ENCODE results near the gene ZNF248.
A peak's percentile ranks its signal among the peaks of the same experiment; 100 is the strongest.

Gene ZNF248

DNA sequence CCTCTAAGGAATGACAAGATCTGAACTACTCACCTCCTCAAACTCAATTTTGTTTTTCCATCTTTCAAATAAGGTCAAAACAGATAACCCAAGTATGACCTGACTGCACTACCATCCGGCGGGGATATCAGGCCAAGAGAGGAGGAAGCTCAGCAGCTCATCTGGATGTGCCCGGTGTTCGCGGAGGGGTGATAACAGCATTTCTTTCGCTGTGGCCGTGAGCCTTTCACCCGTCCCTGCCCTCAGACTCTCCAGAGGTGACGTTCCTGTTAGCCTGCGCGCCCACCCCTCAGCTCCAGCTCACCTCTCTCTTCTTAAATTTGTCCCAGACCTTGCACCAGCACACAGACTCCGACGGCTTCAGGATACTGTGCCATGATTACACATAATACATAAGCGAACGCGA lies 526 bp downstream of the ZNF248 start:
- H3K27me3 Mint-ChIP-seq = no peaks in the 10 kb centered on the region
- H3K9me3 Mint-ChIP-seq = no peaks in the 10 kb centered on the region
- peak overlapping the region; percentile 92 for H3K27ac Mint-ChIP-seq
- H3K36me3 Mint-ChIP-seq (ENCODE audit: low read depth) = peaks cover 33% of the 10 kb centered on the region
- H3K4me1 Mint-ChIP-seq (ENCODE audit: low read depth) = peaks cover 42% of the 10 kb centered on the region
- peak overlapping the region; percentile 94 for H3K4me3 Mint-ChIP-seq

DNA sequence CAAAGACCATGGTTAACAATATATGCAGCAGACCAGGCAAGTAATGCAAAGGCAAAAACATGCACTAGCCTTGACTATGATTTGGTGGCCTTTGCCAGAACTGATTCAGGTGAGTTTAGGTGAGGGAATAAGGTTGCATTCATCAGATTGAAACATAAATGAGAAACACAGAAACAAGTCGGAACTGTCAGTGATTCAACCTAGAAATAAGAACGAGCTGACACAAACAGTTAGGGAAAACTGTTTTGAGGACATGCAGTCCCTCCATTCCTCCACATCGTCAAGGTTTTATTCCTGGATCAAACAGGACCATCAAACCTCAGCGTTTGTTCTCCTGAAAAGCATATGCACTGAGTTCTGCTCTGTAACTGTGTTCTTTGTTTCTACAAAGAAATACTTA lies 1.8 kb downstream of the ZNF248 start:
- Mint-ChIP-seq H3K4me3 (peak overlapping the region; percentile 61), H3K4me1 (ENCODE audit: low read depth) (peaks cover 42% of the 10 kb centered on the region), H3K27me3 (no peaks in the 10 kb centered on the region), H3K27ac (no peak overlapping the region), H3K36me3 (ENCODE audit: low read depth) (peaks cover 39% of the 10 kb centered on the region), H3K9me3 (no peaks in the 10 kb centered on the region)

DNA sequence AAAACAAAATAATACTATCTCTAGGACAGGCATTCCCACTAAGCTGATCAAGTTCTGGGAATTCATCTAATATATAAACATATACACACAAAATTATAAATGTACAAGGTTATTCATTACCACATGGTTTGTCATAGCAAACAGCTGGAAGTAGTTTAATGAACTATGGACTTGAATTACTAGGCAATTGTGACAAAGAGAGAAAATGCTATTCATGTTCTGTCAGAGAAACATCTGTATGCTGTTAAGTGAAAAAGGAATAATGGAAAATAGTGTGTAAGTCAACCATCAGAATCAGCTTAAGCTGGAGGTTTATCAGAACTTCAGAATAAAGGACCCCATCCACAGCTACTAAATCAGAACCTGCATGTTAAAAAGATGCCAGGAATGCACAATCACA lies 2.8 kb downstream of the ZNF248 start:
- Mint-ChIP-seq H3K4me3 (no peak overlapping the region), H3K36me3 (ENCODE audit: low read depth) (peaks cover 39% of the 10 kb centered on the region), H3K27me3 (no peaks in the 10 kb centered on the region), H3K27ac (no peak overlapping the region), H3K4me1 (ENCODE audit: low read depth) (peaks cover 42% of the 10 kb centered on the region), H3K9me3 (no peaks in the 10 kb centered on the region)

DNA sequence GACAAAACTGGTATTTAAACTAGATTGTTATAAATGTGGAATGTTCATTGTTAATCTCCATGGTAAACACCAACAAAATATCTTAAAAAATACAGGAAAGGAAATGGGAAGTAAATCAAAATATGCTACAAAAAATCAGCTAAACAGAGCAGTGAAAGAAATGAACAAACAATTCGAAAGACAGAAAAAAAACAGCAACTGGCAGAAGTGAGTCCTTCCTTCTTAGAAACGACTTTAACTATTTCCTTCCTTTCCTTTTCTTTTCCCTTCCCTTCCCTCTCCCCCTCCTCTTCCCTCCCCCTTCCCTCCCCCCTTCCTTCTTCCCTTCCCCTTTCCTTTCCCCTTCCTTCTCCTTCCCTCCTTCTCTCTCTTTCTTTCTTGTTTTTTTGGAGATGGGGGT lies 12.8 kb downstream of the ZNF248 start:
- no peaks in the 10 kb centered on the region for H3K27me3 Mint-ChIP-seq
- no peaks in the 10 kb centered on the region for H3K4me1 Mint-ChIP-seq (ENCODE audit: low read depth)
- peaks cover 75% of the 10 kb centered on the region for H3K36me3 Mint-ChIP-seq (ENCODE audit: low read depth)
- peaks cover 18% of the 10 kb centered on the region for H3K9me3 Mint-ChIP-seq
- H3K27ac Mint-ChIP-seq = no peak overlapping the region
- no peak overlapping the region for H3K4me3 Mint-ChIP-seq

DNA sequence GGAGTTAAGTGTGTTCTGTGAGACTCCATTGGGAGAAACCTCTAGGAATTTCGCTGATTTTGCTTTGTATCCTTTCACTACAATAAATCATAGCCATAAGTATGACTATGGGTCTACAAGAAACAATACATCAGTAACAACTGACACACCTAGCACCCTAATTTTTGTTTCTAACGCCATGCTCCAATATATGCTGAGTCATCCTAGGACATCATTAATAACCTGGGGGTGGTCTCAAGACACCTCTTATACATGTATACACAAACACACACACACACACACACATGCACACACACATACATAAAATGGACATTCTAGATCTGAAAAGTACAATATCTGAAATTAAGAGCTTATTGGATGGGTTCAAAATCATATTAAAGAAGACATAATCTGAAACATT lies 18.2 kb downstream of the ZNF248 start:
- Mint-ChIP-seq H3K36me3 (ENCODE audit: low read depth) (peaks cover 98% of the 10 kb centered on the region), H3K27me3 (no peaks in the 10 kb centered on the region), H3K4me3 (no peak overlapping the region), H3K4me1 (ENCODE audit: low read depth) (no peaks in the 10 kb centered on the region), H3K9me3 (peaks cover 48% of the 10 kb centered on the region), H3K27ac (no peak overlapping the region)

DNA sequence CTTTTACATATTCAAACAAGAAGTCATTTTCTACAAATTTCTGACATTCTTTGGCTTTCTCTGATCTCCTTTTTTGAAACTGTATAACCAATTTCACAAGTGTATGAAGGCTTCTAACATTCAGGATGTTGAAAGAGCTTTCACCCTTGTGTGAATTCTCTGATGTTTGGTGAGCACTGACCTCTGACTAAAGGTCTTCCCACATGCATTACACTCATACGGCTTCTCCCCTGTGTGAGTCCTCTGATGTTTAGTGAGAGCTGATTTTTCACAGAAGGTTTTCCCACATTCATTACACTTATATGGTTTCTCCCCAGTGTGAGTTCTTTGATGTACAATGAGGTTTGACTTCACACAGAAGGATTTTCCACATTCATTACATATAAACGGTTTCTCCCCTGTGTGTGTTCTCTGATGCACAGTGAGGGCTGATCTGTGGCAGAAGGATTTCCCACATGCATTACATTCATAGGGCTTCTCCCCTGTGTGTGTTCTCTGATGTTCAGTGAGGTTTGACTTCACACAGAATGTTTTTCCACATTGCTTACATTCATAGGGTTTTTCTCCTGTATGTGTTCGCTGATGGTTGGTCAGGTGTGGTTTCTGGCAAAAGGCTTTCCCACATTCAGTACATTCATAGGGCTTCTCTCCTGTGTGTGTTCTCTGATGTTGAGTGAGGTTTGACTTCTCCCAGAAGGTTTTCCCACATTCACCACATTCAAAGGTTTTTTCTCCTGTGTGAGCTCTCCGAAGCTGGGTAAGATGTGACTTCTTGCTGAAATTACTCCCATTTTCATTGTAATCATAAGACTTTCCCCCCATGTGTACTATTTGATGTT lies 25.7 kb downstream of the ZNF248 start:
- Mint-ChIP-seq H3K36me3 (ENCODE audit: low read depth) (peaks cover 98% of the 10 kb centered on the region), H3K9me3 (peaks cover 86% of the 10 kb centered on the region)

DNA sequence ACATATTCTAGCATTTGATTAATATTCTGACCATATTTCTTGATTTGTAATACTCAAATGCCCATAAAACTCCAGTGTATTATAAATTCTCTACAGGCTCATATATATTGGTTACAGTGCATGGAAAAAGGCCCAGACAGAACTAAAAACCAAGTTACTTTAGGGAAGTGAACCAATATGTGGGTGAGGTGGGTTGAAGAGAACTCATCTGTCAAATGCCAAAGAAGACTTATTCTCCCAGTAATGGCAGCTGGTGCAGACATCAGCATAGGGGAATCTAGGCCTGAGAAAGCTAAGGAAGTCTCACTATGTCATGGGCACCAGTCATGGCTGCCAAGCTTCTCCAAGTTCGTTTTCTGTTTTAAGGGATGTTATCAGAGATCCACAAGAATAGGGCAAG lies 30.6 kb downstream of the ZNF248 start:
- Mint-ChIP-seq H3K4me1 (ENCODE audit: low read depth) (no peaks in the 10 kb centered on the region), H3K27me3 (no peaks in the 10 kb centered on the region), H3K27ac (no peak overlapping the region), H3K36me3 (ENCODE audit: low read depth) (peaks cover 69% of the 10 kb centered on the region), H3K9me3 (peaks cover 54% of the 10 kb centered on the region), H3K4me3 (no peak overlapping the region)

More for the DNA sequence above, 25.7 kb downstream of the ZNF248 start:
- H3K27me3 Mint-ChIP-seq = no peaks in the 10 kb centered on the region
- peaks cover 4% of the 10 kb centered on the region for H3K4me1 Mint-ChIP-seq (ENCODE audit: low read depth)
- no peak overlapping the region for H3K4me3 Mint-ChIP-seq
- no peak overlapping the region for H3K27ac Mint-ChIP-seq

GRCh38 chr10:37821237-37821636 lies 36.2 kb downstream of the ZNF248 start:
- Mint-ChIP-seq H3K9me3 (peaks cover 37% of the 10 kb centered on the region), H3K36me3 (ENCODE audit: low read depth) (peaks cover 27% of the 10 kb centered on the region), H3K27me3 (no peaks in the 10 kb centered on the region), H3K27ac (no peak overlapping the region), H3K4me3 (no peak overlapping the region), H3K4me1 (ENCODE audit: low read depth) (no peaks in the 10 kb centered on the region)

DNA sequence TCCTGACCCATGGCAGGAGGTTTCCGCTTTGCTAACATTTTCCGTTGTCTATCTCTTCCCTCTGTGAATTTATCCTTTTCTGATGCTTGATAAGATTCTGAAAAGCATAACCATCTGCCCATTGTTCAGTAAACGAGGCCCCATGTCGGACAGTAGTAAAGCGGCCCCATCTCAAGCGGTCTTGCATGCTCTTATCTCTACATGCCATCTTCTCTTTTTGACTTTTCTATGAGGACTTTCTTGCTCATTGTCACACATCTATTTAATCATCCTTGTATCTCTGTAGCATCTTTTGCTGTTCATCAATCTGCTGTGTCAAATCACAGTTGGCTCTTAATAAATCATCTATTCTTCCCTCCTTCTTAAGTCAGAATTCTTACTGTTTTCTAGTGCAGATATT lies 37.6 kb downstream of the ZNF248 start:
- peaks cover 19% of the 10 kb centered on the region for H3K36me3 Mint-ChIP-seq (ENCODE audit: low read depth)
- H3K27me3 Mint-ChIP-seq = no peaks in the 10 kb centered on the region
- peaks cover 42% of the 10 kb centered on the region for H3K9me3 Mint-ChIP-seq
- H3K27ac Mint-ChIP-seq = no peak overlapping the region
- no peaks in the 10 kb centered on the region for H3K4me1 Mint-ChIP-seq (ENCODE audit: low read depth)
- no peak overlapping the region for H3K4me3 Mint-ChIP-seq

- no peaks in the 10 kb centered on the region for H3K4me1 Mint-ChIP-seq (ENCODE audit: low read depth)
- H3K36me3 Mint-ChIP-seq (ENCODE audit: low read depth) = peaks cover 26% of the 10 kb centered on the region
- H3K4me3 Mint-ChIP-seq = no peak overlapping the region
- peaks cover 55% of the 10 kb centered on the region for H3K9me3 Mint-ChIP-seq
- H3K27ac Mint-ChIP-seq = no peak overlapping the region
- no peaks in the 10 kb centered on the region for H3K27me3 Mint-ChIP-seq
These were observed 41.1 kb downstream of the ZNF248 start for GRCh38 chr10:37816290-37816689.

DNA sequence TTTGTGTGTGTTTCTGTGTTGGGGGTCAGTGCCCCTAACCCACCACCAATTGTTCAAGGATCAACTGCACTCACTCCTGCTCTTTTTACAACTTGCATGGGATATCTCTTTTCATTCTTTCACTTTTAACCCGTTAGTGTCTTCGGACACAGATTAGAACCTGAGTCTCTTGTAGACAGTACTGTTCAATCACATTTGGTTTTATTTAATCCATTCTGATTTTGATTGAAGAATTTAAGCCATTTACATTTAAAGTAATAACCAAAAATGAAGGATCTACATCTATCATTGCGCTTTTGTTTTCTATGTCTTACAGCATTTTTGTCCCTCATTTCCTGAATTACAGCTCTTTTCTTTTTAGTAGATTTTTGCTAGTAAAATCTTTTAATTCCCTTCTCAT lies 43.6 kb downstream of the ZNF248 start:
- Mint-ChIP-seq H3K27ac (no peak overlapping the region), H3K4me3 (no peak overlapping the region), H3K36me3 (ENCODE audit: low read depth) (peaks cover 24% of the 10 kb centered on the region), H3K27me3 (no peaks in the 10 kb centered on the region), H3K9me3 (peaks cover 45% of the 10 kb centered on the region), H3K4me1 (ENCODE audit: low read depth) (no peaks in the 10 kb centered on the region)

DNA sequence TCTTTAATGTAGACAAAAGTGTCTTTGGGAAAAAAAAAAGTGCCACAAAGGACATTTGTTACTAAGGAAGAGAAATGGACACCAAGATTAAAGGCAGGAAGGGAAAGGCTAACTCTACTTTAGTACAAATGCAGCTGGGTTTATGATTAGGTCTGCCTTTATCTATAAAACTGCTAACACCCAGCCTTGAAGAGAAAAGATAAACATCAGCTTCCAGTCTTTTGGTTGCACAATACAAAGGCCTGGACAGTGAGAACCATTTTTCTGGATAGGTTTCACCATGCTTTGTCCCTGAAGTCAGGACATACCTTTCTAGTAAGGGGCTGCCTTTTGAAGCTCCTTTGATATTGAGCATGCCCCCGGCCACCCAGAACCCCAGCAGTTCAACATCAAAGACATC lies 45.1 kb downstream of the ZNF248 start:
- Mint-ChIP-seq H3K9me3 (peaks cover 45% of the 10 kb centered on the region), H3K4me1 (ENCODE audit: low read depth) (no peaks in the 10 kb centered on the region), H3K36me3 (ENCODE audit: low read depth) (peaks cover 24% of the 10 kb centered on the region), H3K27me3 (no peaks in the 10 kb centered on the region), H3K4me3 (no peak overlapping the region), H3K27ac (no peak overlapping the region)

DNA sequence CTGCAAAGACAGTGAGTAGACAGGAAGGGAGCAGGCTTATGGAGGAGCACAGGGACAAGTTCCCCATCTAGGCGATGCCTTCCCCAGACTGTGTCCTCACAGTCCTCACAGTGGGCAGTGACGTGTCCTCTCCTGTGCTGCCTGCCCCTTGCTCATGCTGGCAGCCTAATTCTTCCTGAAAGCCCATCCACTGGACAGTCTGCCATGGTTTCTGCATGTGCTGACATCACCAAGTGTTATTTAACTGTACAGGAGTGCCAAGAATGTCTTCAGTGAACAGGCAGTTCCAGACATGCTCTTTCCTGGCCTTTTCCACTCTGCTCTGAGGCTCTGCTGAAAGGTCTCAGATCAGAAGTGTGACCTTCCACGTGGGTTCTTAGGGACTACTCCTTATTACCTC lies 54.1 kb downstream of the ZNF248 start:
- H3K9me3 Mint-ChIP-seq = peaks cover 3% of the 10 kb centered on the region
- no peaks in the 10 kb centered on the region for H3K27me3 Mint-ChIP-seq
- peaks cover 14% of the 10 kb centered on the region for H3K36me3 Mint-ChIP-seq (ENCODE audit: low read depth)
- no peak overlapping the region for H3K4me3 Mint-ChIP-seq
- no peak overlapping the region for H3K27ac Mint-ChIP-seq
- no peaks in the 10 kb centered on the region for H3K4me1 Mint-ChIP-seq (ENCODE audit: low read depth)

DNA sequence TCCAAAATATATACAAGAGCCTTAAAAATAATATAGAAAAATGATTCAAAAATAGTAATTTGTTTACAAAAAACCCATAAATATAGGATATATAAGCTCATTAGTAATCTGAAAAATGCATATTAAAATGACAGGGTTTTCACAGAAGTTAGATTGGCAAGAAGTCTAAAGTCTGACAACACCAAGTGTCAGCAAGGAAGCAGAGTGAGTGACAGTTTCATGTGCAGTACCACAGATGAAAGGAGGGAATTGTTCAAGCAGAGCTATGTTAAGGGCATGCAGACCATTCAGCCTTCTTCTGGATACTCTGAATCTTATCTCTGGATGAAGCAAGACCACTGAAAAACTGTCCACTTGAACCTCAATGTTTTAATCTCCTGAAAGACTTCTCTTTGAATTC lies 55.9 kb downstream of the ZNF248 start:
- H3K9me3 Mint-ChIP-seq = peaks cover 12% of the 10 kb centered on the region
- no peak overlapping the region for H3K4me3 Mint-ChIP-seq
- no peaks in the 10 kb centered on the region for H3K4me1 Mint-ChIP-seq (ENCODE audit: low read depth)
- H3K36me3 Mint-ChIP-seq (ENCODE audit: low read depth) = peaks cover 25% of the 10 kb centered on the region
- H3K27ac Mint-ChIP-seq = no peak overlapping the region
- H3K27me3 Mint-ChIP-seq = no peaks in the 10 kb centered on the region

DNA sequence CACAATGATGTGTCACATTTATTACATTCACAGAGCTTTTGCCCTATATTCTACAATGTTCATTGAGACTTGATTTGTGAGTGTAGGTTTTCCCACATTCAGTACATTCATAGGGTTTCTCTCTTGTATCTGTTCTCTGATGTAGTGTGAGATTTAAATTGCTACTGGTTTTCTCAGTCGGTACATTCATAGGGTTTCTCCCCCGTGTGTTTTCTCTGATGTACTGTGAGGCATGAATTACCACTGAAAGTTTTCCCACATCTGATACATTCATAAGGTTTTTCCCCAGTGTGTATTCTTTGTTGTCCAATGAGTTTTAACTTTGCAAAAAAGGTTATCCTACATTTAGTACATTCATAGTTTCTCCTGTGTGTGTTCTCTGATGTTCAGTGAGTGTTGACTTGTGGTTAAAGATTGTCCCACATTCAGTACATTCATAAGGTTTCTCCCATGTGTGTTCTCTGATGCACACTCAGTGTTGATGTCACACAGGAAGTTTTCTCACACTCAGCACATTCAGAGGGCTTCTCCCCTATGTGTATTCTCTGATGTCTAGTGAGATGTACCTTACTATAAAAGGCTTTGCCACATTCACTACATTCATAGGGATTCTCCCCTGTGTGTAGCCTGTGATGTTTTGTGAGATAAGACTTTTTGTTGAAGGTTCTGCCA lies 63.0 kb downstream of the ZNF248 start:
- Mint-ChIP-seq H3K27ac (no peak overlapping the region), H3K4me1 (ENCODE audit: low read depth) (no peaks in the 10 kb centered on the region), H3K27me3 (no peaks in the 10 kb centered on the region), H3K4me3 (no peak overlapping the region), H3K9me3 (peaks cover 42% of the 10 kb centered on the region), H3K36me3 (ENCODE audit: low read depth) (peaks cover 21% of the 10 kb centered on the region)

All from stimulated activated naive CD8-positive, alpha-beta T cell treated with anti-CD3 and anti-CD28 coated beads, Interleukin-15, Interleukin-2, amounts not matched to agents 100 ng/mL and 50 ng/mL, for 24 hours (primary cell).